GM11168 (cell line): ENCODE results near the gene BMP15.

Experiments used
- in situ Hi-C: fragments of 300-500 bp; cut with MboI; formaldehyde crosslinking; loops from one replicate; pipeline ENCODE4 v1.12.0; 2022; ENCODE audit warnings: low sequenced_read_pairs; ENCODE audit not compliant: unreplicated experiment

Gene BMP15

DNA sequence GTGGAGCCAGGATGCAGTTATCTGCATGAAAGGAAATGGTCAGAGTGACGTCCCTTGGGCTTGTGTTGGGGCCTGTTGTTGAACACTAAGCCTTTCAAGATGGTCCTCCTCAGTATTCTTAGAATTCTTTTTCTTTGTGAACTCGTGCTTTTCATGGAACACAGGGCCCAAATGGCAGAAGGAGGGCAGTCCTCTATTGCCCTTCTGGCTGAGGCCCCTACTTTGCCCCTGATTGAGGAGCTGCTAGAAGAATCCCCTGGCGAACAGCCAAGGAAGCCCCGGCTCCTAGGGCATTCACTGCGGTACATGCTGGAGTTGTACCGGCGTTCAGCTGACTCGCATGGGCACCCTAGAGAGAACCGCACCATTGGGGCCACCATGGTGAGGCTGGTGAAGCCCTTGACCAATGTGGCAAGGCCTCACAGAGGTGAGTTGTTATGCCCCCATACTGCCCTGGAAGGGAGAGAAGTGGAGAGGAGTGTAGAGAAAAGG lies at the start of gene BMP15:
BMP15 (plus strand) TSS at position 51 of the 492 bp plus-strand sequence; CDS start at position 100, 49 bp downstream.
- in situ Hi-C loops: no loop called here

DNA sequence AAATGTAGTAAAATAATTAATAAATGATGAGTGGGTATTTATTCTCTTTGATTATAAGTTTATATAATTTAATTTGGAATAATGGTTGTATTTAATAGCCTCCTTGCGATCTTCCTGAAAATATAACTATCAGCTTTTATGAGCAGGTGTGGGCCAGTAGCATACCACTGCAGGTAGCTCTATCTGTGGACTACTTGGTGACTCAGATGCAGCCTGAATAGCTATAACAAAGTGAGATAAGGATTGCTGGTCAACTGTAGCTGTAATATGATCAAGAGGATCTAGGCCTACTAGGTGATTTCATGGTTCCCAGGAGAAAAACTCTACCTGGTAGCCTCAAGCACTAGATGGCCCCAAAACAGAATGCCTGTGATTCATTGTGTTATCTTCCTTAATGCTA lies 47.1 kb upstream of the BMP15 start:
- in situ Hi-C loops: no loop called here

DNA sequence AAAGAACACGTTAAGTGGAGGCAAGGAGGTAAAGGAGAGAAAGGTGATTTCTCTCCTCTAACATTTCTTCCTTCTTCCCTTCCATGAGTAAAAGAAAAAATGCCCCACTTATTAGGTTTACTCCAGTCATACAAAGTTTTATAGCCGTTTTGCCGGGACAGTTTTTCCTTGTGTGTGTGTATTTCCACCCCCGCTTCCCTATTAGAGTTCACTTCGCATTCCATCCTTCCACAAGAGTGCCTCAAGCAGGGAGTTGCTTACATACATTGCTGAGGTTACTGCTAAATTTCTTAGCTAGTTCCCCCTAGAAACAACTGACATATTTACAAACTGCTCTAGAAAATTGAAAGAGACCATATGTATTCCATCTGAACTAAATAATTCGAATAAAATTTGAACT lies 45.2 kb upstream of the BMP15 start:
- in situ Hi-C loops: no loop called here

DNA sequence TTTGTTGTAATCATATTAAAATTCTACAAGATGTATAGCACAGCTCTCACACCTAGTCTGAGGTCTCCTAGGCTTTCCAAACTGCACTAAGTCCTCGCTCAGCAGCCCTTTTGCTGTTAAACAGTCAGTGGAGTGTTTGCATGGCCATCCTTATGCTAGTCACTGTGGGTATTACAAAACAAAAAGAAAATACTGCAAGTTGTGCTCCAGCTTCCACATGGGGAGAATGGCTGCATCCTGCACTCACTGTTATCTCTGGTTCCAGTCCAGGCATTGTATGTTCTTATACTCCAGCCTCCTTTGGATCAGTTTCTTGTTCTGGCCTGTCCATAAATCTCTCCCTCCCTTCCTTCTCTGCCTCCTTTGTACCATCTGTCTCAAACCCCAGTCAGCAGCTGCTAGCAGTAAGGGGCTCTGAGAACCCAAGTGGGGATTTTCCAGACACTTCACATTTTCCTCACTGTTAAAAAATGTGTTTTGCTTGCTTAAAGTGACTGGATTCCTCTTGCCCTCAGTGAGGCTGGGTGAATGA lies 38.5 kb upstream of the BMP15 start:
- in situ Hi-C loops: no loop called here

DNA sequence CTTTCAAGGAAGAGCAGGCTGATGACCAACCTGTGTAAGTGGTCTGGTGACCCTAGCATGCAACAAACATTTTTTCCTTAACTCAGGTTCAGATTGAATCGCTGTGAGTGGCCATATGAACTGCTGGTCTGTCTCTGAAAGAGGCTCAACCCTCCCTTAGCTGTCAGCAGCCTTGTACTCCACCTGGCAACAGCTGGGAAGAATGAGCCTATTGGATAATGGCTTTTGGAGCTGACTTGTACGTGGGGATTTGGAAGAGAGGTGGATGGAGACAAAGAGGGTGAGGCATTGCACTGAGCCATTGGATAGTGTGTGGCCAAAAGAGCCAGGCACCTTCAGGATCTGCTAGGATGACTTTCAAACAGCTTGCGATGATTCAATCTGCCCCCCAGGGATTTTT lies 35.7 kb upstream of the BMP15 start:
- in situ Hi-C loops: no loop called here

DNA sequence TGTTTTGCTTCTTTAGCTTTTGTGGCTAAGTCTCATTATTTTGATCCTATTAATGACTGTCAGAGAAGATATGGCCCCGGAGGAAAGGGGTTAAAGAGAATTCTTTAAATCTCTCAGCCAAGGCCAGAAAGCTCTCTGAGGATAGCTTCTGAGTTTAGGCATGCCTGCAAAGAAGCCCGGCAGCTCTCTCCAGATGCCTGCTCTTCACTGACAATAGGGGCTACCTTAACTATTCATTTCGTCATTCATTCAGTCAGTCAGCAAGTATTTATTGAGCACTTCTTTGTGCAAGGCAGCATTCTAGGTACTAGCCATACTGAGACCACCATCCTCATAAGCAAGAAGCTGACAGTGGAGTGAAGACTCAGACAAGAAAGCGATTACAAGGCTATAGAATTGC lies 34.0 kb upstream of the BMP15 start:
- in situ Hi-C loops: no loop called here

DNA sequence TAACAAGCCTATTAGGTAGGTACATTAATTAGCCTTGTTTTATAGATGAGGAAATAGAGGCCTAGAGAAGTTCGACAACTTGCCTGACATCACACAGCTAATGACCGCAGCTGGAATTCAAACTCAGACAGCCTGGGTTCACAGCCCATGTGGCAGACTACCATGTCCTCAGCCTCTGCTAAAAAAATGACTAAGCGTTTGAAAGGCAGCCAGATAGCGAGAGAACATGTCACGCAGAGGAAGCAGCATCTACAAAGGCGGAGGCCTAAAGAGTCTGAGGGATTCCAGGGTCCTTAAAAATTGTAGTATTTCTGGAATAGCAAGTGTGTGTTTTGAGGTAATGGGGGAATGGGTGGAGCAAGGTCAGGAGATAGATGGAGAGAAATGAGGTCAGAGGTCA lies 33.2 kb upstream of the BMP15 start:
- in situ Hi-C loops: no loop called here

DNA sequence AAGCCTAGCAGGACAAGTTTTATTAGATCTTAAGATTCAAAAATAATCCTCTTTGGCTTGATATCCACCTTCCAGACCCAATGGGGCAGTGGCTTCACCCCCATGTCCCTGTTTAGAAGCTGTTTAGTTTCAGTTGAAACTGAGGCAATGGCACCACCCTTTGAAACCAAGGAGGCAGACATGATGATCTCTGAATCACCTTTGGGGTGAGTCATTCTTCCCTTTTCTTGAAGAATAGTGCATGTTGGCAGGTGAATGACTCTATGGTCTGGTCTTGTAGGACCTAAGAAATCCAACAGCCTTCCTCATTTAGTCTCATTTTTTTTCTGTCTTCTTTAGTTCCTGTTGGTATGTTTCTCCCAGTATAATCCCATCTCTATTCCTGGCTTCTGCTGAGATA lies 29.5 kb upstream of the BMP15 start:
- in situ Hi-C loops: no loop called here

DNA sequence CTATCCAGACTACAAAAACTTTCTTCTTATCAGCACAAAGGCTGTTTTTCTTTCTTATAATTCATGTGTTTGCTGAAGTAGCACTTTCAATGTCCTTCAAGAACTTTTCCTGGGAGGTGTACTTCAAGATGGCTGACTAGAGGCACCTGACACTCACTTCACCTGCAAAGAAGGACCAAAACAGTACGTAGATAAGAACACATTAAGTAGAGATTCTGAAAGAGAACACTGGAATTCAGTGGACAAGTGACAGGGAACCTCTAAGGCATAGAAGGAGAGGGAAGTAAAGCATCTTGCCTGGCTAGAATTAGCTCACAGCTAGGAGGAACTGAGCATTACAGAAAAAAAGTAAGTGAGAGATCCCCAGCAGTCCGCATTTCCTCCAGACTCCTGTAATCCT lies 21.7 kb upstream of the BMP15 start:
- in situ Hi-C loops: no loop called here

DNA sequence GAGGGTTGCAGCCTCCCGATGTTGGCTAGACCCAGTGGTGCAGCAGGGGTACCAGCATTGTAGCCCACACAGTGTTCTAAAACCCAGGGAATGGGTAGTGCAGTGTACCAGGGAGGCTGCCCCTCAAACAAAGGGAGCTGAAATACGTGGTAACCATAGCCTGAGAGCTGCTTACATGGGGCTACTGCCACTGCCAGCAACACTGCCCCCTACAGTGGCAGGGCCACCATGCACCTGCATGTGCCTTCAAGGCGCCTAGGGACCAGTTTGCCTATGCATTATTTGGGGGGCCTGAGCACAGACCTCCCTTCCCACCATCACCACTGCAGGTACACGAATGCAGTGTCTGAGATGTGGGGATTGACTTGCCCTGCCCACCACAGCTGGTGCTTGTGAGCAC lies 21.0 kb upstream of the BMP15 start:
- in situ Hi-C loops: no loop called here

DNA sequence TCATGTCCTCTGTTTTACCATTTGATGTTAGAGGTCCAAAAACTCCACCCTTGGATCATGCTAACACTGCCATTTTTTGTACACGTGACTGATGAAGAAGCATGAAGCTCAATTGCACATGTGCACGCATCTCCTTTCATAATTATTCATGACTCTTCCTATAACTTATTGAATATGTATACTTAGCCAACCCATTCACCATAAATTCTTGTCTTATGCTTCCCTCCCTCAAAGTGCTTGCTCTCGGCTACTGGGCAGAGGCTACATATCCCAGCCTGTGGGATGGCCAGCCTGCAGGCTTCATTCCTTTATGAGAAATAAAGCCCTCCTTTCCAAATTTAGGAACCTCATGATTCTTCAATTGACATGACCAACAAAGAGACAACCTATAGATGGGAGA lies 17.5 kb upstream of the BMP15 start:
- in situ Hi-C loops: no loop called here

DNA sequence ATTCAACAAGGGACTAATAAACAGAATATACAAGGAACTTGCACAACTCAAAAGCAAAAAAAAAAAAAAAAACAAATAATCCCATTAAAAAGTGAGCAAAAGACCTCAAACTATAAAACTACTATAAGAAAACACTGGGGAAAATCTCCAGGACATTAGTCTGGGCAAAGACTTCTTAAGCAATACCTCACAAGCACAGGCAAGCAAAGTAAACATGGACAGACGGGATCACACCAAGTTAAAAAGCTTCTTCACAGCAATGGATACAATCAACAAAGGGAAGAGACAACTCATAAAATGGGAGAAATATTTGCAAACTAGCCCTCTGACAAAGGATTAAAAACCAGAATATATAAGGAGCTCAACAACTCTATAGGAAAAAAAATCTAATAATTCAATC lies 17.1 kb upstream of the BMP15 start:
- in situ Hi-C loops: no loop called here

DNA sequence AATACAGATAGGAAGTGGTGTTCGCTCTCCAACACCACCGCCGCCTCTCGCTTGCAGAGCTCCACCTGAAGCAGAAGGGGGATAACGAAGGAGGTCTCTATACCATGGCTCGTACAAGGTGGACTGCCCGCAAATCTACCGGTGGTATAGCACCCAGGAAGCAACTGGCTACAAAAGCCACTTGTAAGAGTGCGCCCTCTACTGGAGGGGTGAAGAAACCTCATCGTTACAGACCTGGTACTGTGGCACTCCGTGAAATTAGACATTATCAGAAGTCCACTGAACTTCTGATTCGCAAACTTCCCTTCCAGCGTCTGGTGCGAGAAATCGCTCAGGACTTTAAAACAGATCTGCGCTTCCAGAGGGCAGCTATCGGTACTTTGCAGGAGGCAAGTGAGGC lies 5.2 kb upstream of the BMP15 start:
- in situ Hi-C loops: no loop called here

DNA sequence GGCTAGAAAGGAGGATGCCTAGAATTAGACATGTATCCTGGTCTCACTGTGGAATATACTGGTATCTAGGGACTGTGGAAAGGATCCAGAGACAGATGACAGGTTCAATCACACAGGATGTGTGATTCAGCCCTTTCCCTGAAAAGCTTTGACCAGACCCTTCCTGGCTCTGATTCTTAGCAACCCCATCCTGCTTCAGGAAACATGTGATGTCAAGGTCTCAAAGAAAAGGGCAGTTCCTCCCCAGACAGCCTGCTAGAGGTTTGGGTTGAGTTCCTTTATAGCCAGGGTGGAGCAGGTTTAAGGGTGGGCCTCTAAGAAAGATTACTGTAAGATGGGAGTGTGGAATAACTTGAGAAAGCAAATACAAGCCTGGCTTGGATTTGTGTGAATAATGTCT lies 3.0 kb downstream of the BMP15 start:
- in situ Hi-C loops: no loop called here

DNA sequence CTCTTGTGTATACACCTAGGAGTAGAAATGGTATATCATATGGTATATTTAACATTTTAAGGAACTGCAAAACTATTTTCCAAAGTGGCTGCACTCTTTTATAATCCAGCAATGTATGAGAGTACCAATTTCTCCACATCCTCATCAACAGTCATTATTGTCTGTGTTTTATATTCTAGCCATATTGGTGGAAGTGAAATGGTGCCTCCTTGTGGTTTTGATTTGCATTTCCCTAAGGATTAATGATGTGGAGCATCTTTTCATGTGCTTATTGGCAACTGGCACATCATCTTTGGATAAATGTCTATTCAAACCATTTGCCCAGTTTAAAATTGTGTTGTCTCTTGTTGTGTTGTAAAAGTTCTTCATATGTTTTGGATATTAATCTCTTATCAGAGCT lies 9.6 kb downstream of the BMP15 start:
- in situ Hi-C loops: no loop called here

DNA sequence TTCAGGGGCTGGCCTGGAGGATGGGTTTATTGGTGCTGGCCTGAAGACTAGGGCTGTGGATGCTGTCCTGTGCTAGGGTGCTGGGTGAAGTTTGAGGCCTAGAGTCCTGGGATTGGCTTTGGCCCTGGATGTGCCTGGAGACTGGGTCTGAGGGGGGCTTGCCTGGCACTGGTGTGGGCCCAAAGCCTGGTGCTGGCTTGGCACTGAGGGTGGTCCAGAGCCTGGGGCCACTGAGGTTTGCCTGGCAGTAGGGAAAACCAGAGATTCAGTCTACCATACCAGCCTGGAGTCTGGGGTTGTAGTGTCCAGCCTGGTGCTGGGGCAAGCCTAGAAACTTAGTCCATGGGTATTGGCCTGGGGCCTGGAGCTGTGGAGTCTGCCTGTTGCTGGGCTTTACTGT lies 16.6 kb downstream of the BMP15 start:
- in situ Hi-C loops: no loop called here

DNA sequence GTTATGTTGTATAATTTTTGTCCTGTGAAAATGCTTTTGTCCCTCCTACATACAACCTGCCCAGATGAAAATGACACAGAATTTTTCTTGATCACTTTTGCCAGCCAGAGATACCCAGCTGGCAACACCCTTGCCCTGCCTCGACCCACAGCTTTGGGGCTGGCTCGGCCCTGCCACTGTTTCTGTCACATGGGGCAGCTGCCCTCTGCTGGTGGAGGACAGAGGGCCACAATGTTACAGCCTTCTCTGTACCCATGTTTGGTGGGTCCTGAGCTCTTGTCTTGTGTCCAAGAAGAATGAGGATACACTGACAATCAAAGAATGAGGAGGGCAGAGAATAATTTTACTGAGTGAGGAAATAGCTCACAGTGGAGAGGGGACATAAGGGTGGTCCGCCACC lies 31.1 kb downstream of the BMP15 start:
- in situ Hi-C loops: no loop called here

DNA sequence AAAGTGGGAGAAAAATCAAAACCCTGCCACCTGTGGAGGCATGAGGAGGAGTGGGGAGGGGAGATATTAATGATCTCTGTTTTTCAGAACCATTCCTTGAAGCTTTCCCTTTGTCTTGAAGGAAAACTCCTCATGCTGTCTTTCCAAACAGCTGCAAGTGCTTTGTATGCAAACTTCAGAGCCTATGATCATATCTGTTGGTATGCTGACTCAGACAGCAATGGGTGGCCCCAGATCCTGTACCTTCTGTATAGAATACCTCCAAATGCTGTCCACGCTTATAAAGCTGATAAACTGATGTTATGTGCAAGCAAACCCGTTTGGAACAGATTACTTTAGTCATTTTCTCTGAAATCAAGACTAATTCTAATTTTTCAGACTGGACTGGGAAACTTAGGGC lies 31.9 kb downstream of the BMP15 start:
- in situ Hi-C loops: no loop called here

DNA sequence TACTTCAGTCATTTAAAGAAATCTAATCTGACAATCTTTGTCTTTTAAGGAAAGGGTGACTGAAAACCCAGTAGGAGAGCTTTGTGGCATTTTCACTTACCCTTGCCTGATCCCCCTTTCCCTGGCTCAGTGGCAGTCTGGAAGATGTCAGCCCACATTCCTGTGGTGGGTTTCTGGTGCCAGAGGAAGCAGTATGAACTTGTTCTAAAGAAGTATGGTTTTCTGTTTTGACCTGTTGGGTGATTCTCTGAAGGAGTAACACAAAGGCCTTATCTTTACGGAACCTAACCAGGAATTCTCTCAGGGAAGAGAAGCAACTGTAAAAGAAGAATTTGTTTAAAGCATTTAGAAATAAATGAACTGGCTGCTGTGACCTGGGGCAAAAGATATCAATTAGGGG lies 41.9 kb downstream of the BMP15 start:
- in situ Hi-C loops: no loop called here

DNA sequence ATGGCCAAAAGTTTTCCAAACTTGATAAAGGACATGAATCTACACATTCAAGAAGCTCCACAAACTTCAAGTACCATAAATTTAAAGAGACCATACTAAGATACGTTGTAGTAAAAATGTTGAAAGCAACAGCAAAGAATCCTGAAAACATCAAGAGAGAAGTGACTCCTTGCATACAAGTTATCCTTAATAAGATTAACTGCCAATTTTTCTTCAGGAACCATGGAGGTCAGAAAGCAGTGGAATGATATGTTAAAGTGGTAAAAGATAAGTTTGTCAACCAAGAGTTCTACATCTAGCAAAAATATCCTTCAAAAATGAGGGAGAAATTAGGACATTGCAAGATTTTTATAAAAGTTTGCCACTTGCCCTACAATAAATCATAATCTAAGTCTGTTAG lies 43.3 kb downstream of the BMP15 start:
- in situ Hi-C loops: no loop called here

DNA sequence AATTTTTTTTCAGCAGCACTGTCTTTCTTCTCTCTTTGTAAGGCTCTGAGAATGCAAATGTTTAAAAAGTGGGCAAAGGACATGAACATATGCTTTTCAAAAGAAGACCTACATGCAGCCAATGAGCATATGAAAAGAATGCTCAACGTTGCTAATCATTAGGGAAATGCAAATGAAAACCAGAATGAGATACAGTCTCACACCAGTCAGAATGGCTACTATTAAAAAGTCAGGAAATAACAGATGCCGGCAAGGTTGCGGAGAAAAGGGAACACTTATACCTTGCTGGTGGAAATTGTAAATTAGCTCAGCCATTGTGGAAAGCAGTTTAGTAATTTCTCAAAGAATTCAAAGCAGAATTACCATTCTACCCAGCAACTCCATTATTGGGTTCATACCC lies 51.6 kb downstream of the BMP15 start:
- in situ Hi-C loops: no loop called here

DNA sequence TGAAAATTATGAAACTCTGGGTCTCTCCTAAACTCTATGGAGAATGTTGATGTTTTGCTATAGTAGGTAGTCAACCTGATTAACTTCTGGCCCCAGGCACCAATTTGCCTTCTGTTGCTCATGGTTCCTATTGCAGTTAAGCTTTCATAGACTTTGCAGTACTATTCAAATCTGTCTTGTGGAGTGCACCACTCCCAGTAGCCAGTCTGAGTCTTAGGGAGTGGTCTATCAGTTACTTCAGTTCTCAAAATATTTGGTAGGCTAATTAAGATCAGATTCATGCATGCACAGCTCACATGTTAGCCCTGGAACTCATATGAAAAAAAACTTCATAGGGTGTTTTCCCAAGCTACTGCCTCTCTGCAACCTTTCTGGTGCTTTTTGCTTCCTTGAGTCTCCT lies 53.3 kb downstream of the BMP15 start:
- in situ Hi-C loops: no loop called here
